ENCODE measurements around the gene RAD51B.
A peak's percentile ranks its signal among the peaks of the same experiment; 100 is the strongest.
"Not testable (repeated sequence)": the region's sequence is repeated elsewhere in the genome, so short reads cannot be mapped to it uniquely, and the experiment has no call there.

Gene RAD51B

DNA sequence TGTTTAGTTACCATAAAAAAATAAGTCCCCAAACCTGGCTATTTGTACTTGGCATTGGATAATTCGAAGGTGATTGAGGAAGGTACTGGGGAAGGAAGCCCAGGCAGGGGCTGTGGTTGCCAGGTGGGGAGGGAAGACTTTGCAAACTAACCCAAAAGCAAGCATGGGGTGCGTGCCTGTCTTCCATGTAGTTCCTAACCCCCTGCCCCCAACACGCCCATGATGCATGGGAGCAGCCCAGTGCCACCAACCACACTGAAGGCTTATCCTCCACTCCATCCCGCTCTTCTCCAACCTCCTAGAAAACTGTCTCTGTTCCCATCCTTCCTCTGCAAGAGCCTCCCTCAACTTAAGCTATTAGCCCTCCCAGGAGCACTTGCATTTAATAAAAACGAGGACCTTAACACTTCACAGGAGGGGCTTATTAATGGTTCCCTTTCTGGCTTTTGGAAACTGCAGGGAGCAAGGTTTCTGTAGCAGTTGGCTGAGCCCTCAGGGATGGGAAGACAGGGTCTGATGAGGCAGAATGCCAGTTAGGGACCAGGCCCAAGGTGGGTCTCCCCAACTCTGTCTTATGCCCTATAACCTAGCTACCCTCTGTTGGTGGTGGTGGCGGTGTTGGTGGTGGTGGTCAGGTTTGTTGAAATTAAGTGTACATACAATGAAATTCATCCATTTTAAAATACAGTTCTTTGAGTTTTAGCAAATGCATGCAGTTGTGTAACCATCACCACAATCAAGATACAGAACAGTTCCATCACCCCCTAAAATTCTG, 877.3 kb downstream of the RAD51B start:
- Histone ChIP-seq H3K4me1 (ENCODE audit: control insufficient read depth in 5 of 5, insufficient read depth in 5 of 5, low read length in 5 of 5) (peaks cover 2 to 38% (median 30%) of the 10 kb centered on the region in 5 donors), H3K9me3 (ENCODE audit: control insufficient read depth in 5 of 5, low read length in 5 of 5) (no peaks in the 10 kb centered on the region), H3K27ac (ENCODE audit: low read depth, low read length) (no peak overlapping the region), H3K4me3 (ENCODE audit: low read depth in 1 of 5, low read length in 5 of 5) (no peak overlapping the region), H3K27me3 (ENCODE audit: control insufficient read depth in 5 of 5, insufficient read depth in 4 of 5, low read length in 5 of 5) (no peaks in the 10 kb centered on the region), H3K9ac (ENCODE audit: low read length in 5 of 5) (no peak overlapping the region), H3K36me3 (ENCODE audit: control insufficient read depth in 5 of 5, insufficient read depth in 5 of 5, low read length in 5 of 5) (no peaks in the 10 kb centered on the region)

DNA sequence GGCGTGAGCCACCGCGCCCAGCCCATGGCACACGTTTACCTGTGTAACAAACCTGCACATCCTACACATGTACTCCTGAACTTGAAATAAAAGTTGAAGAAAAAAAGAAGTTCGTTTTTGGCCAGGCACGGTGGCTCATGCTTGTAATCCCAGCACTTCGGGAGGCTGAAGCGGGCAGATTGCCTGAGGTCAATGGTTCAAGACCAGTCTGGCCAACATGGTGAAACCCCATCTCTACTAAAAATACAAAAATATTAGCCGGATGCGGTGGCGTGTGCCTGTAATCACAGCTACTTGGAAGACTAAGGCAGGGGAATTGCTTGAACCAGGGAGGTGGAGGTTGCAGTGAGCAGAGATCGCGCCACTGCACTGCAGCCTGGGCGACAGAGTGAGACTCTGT, 879.2 kb downstream of the RAD51B start:
- not testable (repeated sequence) for H3K9ac ChIP-seq (ENCODE audit: low read length in 5 of 5); H3K36me3 ChIP-seq (ENCODE audit: control insufficient read depth in 5 of 5, insufficient read depth in 5 of 5, low read length in 5 of 5); H3K4me3 ChIP-seq (ENCODE audit: low read depth in 1 of 5, low read length in 5 of 5); H3K27ac ChIP-seq (ENCODE audit: low read depth, low read length); H3K27me3 ChIP-seq (ENCODE audit: control insufficient read depth in 5 of 5, insufficient read depth in 4 of 5, low read length in 5 of 5); H3K9me3 ChIP-seq (ENCODE audit: control insufficient read depth in 5 of 5, low read length in 5 of 5)
- H3K4me1 ChIP-seq (ENCODE audit: control insufficient read depth in 5 of 5, insufficient read depth in 5 of 5, low read length in 5 of 5): peaks cover 0 to 26% (median 15%) of the 10 kb centered on the region in 5 donors

DNA sequence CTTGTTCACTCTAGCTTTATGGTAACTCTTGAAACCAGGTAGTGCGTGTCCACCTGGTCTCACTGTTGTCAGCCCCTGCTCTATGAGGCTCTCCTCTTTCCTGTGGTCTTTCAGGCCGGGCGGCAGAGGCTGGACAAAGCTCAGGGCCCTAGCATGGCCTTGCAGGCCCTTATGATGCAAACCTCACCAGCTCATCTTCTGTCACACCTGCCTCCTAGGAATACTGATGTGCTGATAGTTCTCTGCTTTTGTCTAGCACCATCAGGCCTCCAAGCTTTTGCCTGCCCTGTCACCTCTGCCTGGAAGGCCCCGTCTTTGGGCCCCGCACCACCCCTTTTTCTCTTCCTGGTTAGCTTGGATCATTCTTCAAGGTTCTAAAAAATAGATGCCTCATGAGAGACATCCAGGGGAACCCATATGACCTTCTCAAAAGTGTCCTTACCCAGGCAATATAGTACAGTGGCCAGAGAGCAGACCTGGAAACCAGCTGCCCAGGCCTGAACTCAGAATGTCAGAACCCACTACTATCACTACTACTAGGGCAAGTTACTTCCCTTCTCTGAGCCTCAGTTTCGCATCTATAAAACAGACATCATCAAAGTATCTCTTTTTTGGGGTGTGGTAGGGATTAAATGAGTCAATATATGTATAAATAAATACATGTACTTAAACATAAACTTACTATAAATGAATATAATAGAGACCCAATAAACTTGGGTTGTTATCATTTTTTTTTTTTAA, 881.6 kb downstream of the RAD51B start:
- Histone ChIP-seq H3K27me3 (ENCODE audit: control insufficient read depth in 5 of 5, insufficient read depth in 4 of 5, low read length in 5 of 5) (no peaks in the 10 kb centered on the region), H3K27ac (ENCODE audit: low read depth, low read length) (no peak overlapping the region), H3K9ac (ENCODE audit: low read length in 5 of 5) (no peak overlapping the region), H3K4me1 (ENCODE audit: control insufficient read depth in 5 of 5, insufficient read depth in 5 of 5, low read length in 5 of 5) (peaks cover 3 to 20% (median 11%) of the 10 kb centered on the region in 5 donors), H3K9me3 (ENCODE audit: control insufficient read depth in 5 of 5, low read length in 5 of 5) (no peaks in the 10 kb centered on the region), H3K36me3 (ENCODE audit: control insufficient read depth in 5 of 5, insufficient read depth in 5 of 5, low read length in 5 of 5) (no peaks in the 10 kb centered on the region), H3K4me3 (ENCODE audit: low read depth in 1 of 5, low read length in 5 of 5) (no peak overlapping the region)

DNA sequence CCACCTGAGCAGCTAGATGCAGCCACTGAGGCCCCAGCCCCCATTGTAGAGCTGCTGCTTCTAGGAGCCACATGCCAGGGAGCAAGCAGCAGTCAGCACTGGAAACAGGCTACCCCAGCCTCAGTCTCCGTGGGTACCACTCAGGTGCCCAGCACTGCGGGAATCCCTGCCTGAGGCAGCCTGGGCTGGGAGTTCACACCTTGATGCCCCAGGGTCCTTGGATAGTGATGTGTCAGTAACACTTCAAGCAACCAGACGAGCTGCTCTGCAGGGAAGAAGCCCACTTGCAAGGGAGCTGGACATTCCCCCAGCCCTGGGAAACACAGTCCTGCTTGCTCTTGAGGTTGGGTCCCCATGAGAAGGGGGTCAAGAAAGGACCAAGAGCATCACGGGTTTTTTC, 882.6 kb downstream of the RAD51B start:
- Histone ChIP-seq H3K4me1 (ENCODE audit: control insufficient read depth in 5 of 5, insufficient read depth in 5 of 5, low read length in 5 of 5) (peaks cover 3 to 27% (median 15%) of the 10 kb centered on the region in 5 donors), H3K4me3 (ENCODE audit: low read depth in 1 of 5, low read length in 5 of 5) (no peak overlapping the region), H3K27me3 (ENCODE audit: control insufficient read depth in 5 of 5, insufficient read depth in 4 of 5, low read length in 5 of 5) (no peaks in the 10 kb centered on the region), H3K9me3 (ENCODE audit: control insufficient read depth in 5 of 5, low read length in 5 of 5) (no peaks in the 10 kb centered on the region), H3K27ac (ENCODE audit: low read depth, low read length) (no peak overlapping the region), H3K9ac (ENCODE audit: low read length in 5 of 5) (no peak overlapping the region), H3K36me3 (ENCODE audit: control insufficient read depth in 5 of 5, insufficient read depth in 5 of 5, low read length in 5 of 5) (no peaks in the 10 kb centered on the region)

DNA sequence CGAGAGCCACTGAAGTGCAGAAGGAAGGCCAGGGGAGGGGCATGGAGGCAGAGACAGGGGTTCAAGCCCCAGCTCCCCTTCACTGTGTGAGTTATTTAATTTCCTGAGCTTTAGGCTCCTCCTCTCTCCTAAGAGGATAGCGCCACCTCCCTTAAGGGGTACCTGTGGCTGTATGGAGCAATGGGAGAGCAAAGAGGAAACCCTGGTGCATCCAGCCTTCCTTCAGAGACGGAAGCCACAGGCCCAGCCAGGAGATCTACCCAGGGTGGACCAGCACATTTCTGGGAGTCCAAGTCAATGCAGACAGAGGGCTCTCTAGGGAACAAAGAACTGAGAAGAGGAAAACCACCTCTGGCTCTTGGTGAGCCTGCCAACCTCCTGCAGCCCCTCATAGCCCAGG, 883.0 kb downstream of the RAD51B start:
- H3K9me3 ChIP-seq (ENCODE audit: control insufficient read depth in 5 of 5, low read length in 5 of 5): no peaks in the 10 kb centered on the region
- H3K4me3 ChIP-seq (ENCODE audit: low read depth in 1 of 5, low read length in 5 of 5): no peak overlapping the region
- no peaks in the 10 kb centered on the region for H3K36me3 ChIP-seq (ENCODE audit: control insufficient read depth in 5 of 5, insufficient read depth in 5 of 5, low read length in 5 of 5)
- peaks cover 3 to 30% (median 17%) of the 10 kb centered on the region in 5 donors for H3K4me1 ChIP-seq (ENCODE audit: control insufficient read depth in 5 of 5, insufficient read depth in 5 of 5, low read length in 5 of 5)
- H3K27ac ChIP-seq (ENCODE audit: low read depth, low read length): no peak overlapping the region
- H3K9ac ChIP-seq (ENCODE audit: low read length in 5 of 5): peak overlapping the region in 1 of 5 donors; percentile 7
- H3K27me3 ChIP-seq (ENCODE audit: control insufficient read depth in 5 of 5, insufficient read depth in 4 of 5, low read length in 5 of 5): no peaks in the 10 kb centered on the region

DNA sequence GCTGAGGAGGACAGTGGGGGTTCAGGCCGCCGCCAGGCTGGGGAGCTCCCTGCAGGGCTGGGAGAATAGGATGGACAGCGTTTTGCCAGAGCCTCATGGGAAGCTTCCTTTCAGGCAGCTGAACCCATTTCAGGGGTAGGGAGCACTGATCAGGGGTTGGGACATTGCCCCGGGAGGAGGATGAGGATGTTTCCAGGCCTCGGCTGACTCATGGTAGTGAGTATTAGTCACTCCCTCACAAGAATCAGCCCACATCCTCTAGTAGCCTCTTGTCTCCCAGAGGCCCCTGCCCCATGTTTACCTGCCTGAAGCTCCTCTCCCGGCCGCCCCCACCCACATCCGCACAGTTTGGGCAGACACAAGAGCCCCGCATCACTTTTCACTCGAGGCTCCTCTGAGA, 883.5 kb downstream of the RAD51B start:
- no peaks in the 10 kb centered on the region for H3K36me3 ChIP-seq (ENCODE audit: control insufficient read depth in 5 of 5, insufficient read depth in 5 of 5, low read length in 5 of 5)
- no peaks in the 10 kb centered on the region for H3K27me3 ChIP-seq (ENCODE audit: control insufficient read depth in 5 of 5, insufficient read depth in 4 of 5, low read length in 5 of 5)
- H3K4me3 ChIP-seq (ENCODE audit: low read depth in 1 of 5, low read length in 5 of 5): no peak overlapping the region
- no peak overlapping the region for H3K9ac ChIP-seq (ENCODE audit: low read length in 5 of 5)
- no peak overlapping the region for H3K27ac ChIP-seq (ENCODE audit: low read depth, low read length)
- peaks cover 6 to 35% (median 22%) of the 10 kb centered on the region in 5 donors for H3K4me1 ChIP-seq (ENCODE audit: control insufficient read depth in 5 of 5, insufficient read depth in 5 of 5, low read length in 5 of 5)
- no peaks in the 10 kb centered on the region for H3K9me3 ChIP-seq (ENCODE audit: control insufficient read depth in 5 of 5, low read length in 5 of 5)

DNA sequence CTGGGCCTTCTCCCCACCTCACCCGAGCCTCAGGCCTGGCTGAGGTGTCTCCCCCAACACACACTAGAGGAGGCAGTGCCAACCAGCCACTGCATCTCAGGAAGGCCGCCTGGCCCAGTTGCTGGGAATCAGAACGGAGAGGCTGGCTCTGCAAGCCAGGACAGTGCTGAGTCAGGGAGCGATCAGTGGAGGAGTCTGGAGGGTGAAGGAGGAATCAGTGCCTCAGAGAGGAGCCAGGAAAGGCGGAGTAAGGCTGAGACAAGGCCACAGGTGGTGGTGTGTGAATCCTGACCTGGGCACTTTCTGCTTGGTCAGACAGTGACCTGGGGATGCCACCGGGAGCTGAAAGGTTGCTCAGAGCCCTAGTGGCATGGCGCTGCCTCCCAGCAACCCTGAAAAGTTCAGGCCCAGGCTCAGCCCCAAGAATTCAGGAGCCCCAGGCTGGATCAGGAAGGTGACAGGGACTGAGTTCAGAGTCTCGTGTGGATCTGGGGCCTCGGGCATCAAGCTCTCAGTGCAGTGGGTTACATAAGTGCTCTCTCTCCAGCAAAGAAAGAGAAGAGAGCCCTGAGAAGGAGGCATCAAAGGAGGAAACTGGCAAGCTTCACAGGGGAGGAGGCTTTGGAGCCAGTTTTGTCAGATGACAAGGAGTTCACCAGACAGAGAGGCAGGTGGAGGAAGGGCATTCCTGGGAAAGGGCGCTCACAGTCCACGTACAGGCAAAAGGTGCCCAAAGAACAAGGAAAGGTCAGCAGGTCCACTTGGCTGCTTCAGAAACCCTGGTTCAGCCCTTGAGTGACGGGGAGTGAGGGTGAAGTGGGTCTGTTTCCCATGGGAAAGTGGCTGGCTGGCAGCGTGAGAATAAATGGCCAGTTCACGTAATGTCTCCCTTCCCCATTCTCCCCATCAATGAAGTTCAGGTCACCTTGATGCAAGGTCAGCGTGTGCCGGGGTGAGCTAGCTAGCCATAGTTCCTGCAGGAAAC, 885.4 kb downstream of the RAD51B start:
- H3K27me3 ChIP-seq (ENCODE audit: control insufficient read depth in 5 of 5, insufficient read depth in 4 of 5, low read length in 5 of 5): no peaks in the 10 kb centered on the region
- peak overlapping the region in 1 of 5 donors; percentile 69 for H3K9ac ChIP-seq (ENCODE audit: low read length in 5 of 5)
- no peaks in the 10 kb centered on the region for H3K9me3 ChIP-seq (ENCODE audit: control insufficient read depth in 5 of 5, low read length in 5 of 5)
- no peak overlapping the region for H3K4me3 ChIP-seq (ENCODE audit: low read depth in 1 of 5, low read length in 5 of 5)
- H3K4me1 ChIP-seq (ENCODE audit: control insufficient read depth in 5 of 5, insufficient read depth in 5 of 5, low read length in 5 of 5): peaks cover 6 to 35% (median 23%) of the 10 kb centered on the region in 5 donors
- H3K36me3 ChIP-seq (ENCODE audit: control insufficient read depth in 5 of 5, insufficient read depth in 5 of 5, low read length in 5 of 5): no peaks in the 10 kb centered on the region
- no peak overlapping the region for H3K27ac ChIP-seq (ENCODE audit: low read depth, low read length)

DNA sequence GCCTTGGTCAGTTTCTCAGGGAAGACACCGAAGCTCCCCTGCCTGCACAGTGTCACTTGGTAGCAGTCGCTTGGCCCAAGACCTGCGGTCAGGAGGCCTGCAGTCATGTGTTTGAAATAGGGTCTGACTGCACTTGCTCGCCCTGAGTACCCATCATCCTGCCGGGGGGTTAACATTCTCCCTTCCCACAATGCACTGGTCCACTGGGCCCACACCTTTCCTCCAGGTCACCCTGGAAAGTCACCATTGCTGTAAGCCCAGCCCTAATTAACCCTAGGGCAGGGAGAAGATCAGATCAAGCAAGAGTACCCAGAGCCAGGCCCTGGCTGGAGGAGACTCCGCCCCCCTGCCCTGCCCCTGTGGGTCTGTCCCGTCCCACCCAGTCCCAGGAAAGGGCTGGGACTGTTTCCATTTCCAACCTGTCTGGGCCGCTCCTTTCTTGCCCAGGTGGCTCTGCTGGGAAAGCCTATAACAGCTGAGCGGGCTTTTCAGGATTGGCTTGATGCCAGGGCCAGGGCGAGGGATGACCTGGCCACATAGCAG, 886.2 kb downstream of the RAD51B start:
- Histone ChIP-seq H3K36me3 (ENCODE audit: control insufficient read depth in 5 of 5, insufficient read depth in 5 of 5, low read length in 5 of 5) (no peaks in the 10 kb centered on the region), H3K27ac (ENCODE audit: low read depth, low read length) (no peak overlapping the region), H3K4me1 (ENCODE audit: control insufficient read depth in 5 of 5, insufficient read depth in 5 of 5, low read length in 5 of 5) (peaks cover 6 to 35% (median 23%) of the 10 kb centered on the region in 5 donors), H3K4me3 (ENCODE audit: low read depth in 1 of 5, low read length in 5 of 5) (no peak overlapping the region), H3K27me3 (ENCODE audit: control insufficient read depth in 5 of 5, insufficient read depth in 4 of 5, low read length in 5 of 5) (no peaks in the 10 kb centered on the region), H3K9ac (ENCODE audit: low read length in 5 of 5) (peak overlapping the region in 1 of 5 donors; percentile 69), H3K9me3 (ENCODE audit: control insufficient read depth in 5 of 5, low read length in 5 of 5) (no peaks in the 10 kb centered on the region)

DNA sequence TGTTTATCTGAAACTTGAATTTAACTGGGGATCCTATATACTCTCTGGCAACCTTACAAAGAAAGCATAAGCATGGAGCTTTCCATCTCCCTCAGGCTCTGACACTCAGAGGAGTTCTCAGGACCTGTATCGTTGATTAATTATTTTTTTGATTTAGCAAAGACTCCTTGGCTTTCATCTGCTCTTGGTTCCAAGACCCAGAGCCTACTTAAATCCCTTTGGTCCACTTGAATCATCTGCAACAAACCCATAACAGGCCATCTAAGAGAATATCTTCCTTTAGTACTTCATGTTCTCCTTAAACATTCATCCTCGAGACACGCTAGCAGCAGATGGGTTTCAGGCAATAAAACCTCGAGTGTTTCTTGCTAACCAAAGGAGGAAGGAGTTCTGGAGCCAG, 887.9 kb downstream of the RAD51B start:
- Histone ChIP-seq H3K4me3 (ENCODE audit: low read depth in 1 of 5, low read length in 5 of 5) (no peak overlapping the region), H3K36me3 (ENCODE audit: control insufficient read depth in 5 of 5, insufficient read depth in 5 of 5, low read length in 5 of 5) (no peaks in the 10 kb centered on the region), H3K9me3 (ENCODE audit: control insufficient read depth in 5 of 5, low read length in 5 of 5) (no peaks in the 10 kb centered on the region), H3K27ac (ENCODE audit: low read depth, low read length) (peak overlapping the region; percentile 15), H3K9ac (ENCODE audit: low read length in 5 of 5) (no peak overlapping the region), H3K27me3 (ENCODE audit: control insufficient read depth in 5 of 5, insufficient read depth in 4 of 5, low read length in 5 of 5) (no peaks in the 10 kb centered on the region), H3K4me1 (ENCODE audit: control insufficient read depth in 5 of 5, insufficient read depth in 5 of 5, low read length in 5 of 5) (peaks cover 6 to 35% (median 23%) of the 10 kb centered on the region in 5 donors)
